ENCODE results near the gene NXNL2.

The NXNL2 gene

GRCh38 chr9:88534456-88535225 is at the start of gene NXNL2:
TSS of gene NXNL2 (plus strand) at chr9:88535178. CDS start at chr9:88535435, 257 bp downstream.
- no peak for TF ChIP-seq CTCF (IDR thresholded peaks at IDR 0.05; ENCODE audit: extremely low read depth, insufficient read depth, missing control alignments)
- DNase-seq (ENCODE audit: low spot score) = no peak
- in situ Hi-C loops (cut with MboI; ENCODE audit: low pct_unique_long_range_greater_than_20kb, low sequenced_read_pairs, unreplicated experiment) = no loop called here

DNA sequence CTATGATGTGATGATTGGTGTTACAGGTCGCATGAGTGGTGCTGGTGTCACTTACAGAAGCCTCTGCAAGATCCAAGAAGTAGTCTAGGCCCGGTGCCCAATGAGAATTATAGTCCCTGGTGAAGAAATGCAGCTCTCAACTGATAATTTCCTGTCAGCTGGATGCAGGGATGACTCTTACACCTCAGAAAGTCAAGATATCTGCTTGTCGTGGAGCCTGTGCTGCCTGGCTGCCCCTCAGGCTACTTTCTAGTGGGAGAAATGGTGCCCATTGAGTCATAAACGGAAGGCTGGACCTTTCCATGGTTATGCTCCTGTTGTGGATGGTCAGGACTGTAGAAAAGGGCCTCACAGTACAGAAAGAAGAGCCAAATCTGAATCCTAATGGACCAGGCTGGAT is 46.8 kb upstream of the NXNL2 start:
- in situ Hi-C loops (cut with MboI; ENCODE audit: low pct_unique_long_range_greater_than_20kb, low sequenced_read_pairs, unreplicated experiment) = no loop called here

DNA sequence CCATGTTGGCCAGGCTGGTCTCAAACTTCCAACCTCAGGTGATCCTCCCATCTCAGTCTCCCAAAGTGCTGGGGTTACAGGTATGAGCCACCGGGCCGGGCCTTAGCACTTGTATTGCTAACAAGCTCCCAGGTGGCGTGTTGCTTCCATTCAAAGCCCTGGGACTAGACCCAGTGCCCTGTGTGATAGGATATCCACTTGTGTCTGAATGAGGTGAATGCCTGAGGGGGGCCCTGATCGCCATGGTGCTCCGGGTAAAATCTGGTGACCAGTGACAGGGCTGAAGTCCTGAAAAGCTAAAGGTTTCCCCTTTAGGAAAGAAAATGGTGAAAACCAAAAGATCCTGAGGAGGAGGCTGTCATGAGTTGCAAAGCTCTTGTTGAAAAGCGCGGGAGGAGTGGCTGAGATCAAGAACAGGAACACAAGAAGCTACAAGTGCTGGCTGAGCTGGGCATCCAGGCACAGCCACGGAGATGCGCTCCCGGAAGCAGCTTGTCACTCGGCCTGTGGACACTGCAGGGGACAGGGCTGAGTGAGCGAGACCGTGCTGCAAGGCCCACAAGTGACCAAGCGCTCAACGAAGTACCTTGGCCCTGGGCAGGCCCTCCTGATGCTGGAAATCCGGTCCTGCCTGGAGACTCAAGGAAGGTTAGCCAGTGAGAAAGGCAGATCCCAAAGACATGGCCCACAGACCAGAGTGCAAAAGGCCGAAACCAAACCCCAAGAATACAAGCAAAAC is 39.8 kb upstream of the NXNL2 start:
- no peak for TF ChIP-seq CTCF (IDR thresholded peaks at IDR 0.05; ENCODE audit: extremely low read depth, insufficient read depth, missing control alignments)
- in situ Hi-C loops (cut with MboI; ENCODE audit: low pct_unique_long_range_greater_than_20kb, low sequenced_read_pairs, unreplicated experiment) = no loop called here
- DNase-seq (ENCODE audit: low spot score) = no peak

More for the DNA sequence above, 46.8 kb upstream of the NXNL2 start:
- DNase-seq (ENCODE audit: low spot score) = no peak
- no peak for TF ChIP-seq CTCF (IDR thresholded peaks at IDR 0.05; ENCODE audit: extremely low read depth, insufficient read depth, missing control alignments)

DNA sequence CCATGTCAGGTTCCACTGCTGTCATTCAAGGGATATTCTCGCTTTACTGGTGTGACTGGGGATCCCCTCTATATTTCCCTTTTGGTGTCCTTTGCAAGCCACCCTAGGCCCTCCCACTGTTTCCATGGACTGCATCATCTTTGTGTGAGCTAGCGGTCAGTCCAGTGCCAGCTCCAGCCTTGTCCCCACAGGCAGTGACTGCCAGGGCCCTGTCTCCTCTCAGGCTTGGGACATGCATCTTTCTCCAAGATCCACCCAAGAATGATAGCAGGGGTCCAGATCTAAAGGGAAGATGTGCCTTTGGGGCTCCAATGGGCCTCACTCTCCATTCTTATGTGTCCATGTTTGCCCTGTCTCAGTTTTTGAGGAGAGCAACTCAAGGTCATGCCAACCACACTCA is 37.8 kb upstream of the NXNL2 start:
- TF ChIP-seq CTCF (IDR thresholded peaks at IDR 0.05; ENCODE audit: extremely low read depth, insufficient read depth, missing control alignments) = no peak
- DNase-seq (ENCODE audit: low spot score) = no peak
- in situ Hi-C loops (cut with MboI; ENCODE audit: low pct_unique_long_range_greater_than_20kb, low sequenced_read_pairs, unreplicated experiment) = no loop called here

- in situ Hi-C loops (cut with MboI; ENCODE audit: low pct_unique_long_range_greater_than_20kb, low sequenced_read_pairs, unreplicated experiment) = no loop called here
- DNase-seq (ENCODE audit: low spot score) = no peak
- TF ChIP-seq CTCF (IDR thresholded peaks at IDR 0.05; ENCODE audit: extremely low read depth, insufficient read depth, missing control alignments) = no peak
These were observed 36.1 kb upstream of the NXNL2 start for GRCh38 chr9:88498880-88499279.

GRCh38 chr9:88501086-88501485 is 33.9 kb upstream of the NXNL2 start:
- no peak for TF ChIP-seq CTCF (IDR thresholded peaks at IDR 0.05; ENCODE audit: extremely low read depth, insufficient read depth, missing control alignments)
- in situ Hi-C loops (cut with MboI; ENCODE audit: low pct_unique_long_range_greater_than_20kb, low sequenced_read_pairs, unreplicated experiment) = no loop called here
- DNase-seq (ENCODE audit: low spot score) = no peak
